ENCODE measurements around the gene RAB33A.

The RAB33A gene

GRCh38 chrX:130171446-130172126 lies at the start of gene RAB33A:
RAB33A (plus strand) TSS chrX:130171962; CDS start chrX:130172063, 101 bp downstream.
- DNase-seq, result peak; percentile 17 to 54

- DNase-seq, result no peak
Measured at GRCh38 chrX:130124577-130124976, 47.2 kb upstream of the RAB33A start.

- no peak for DNase-seq
Measured at GRCh38 chrX:130125091-130125874, 46.5 kb upstream of the RAB33A start.

- no peak for DNase-seq
Measured at GRCh38 chrX:130130990-130131389, 40.8 kb upstream of the RAB33A start.

- no peak for DNase-seq
Measured at GRCh38 chrX:130136496-130136895, 35.3 kb upstream of the RAB33A start.

- DNase-seq, result no peak
Measured at GRCh38 chrX:130136961-130137360, 34.8 kb upstream of the RAB33A start.

- DNase-seq, result no peak
Measured at GRCh38 chrX:130139474-130140201, 32.1 kb upstream of the RAB33A start.

- no peak for DNase-seq
Measured at GRCh38 chrX:130144509-130144908, 27.3 kb upstream of the RAB33A start.

- DNase-seq, result no peak
Measured at GRCh38 chrX:130145123-130145522, 26.6 kb upstream of the RAB33A start.

GRCh38 chrX:130147631-130148030 lies 24.1 kb upstream of the RAB33A start:
- DNase-seq, result no peak

GRCh38 chrX:130155564-130155963 lies 16.2 kb upstream of the RAB33A start:
- no peak for DNase-seq

GRCh38 chrX:130158311-130158710 lies 13.5 kb upstream of the RAB33A start:
- DNase-seq, result no peak

GRCh38 chrX:130159776-130160175 lies 12.0 kb upstream of the RAB33A start:
- no peak for DNase-seq

GRCh38 chrX:130162094-130162735 lies 9.5 kb upstream of the RAB33A start:
- no peak for DNase-seq

GRCh38 chrX:130163398-130163797 lies 8.4 kb upstream of the RAB33A start:
- DNase-seq, result no peak

GRCh38 chrX:130165181-130165702 lies 6.5 kb upstream of the RAB33A start:
- no peak for DNase-seq

- DNase-seq, result peak; percentile 94 to 96
Measured at GRCh38 chrX:130165703-130166502, 5.9 kb upstream of the RAB33A start, which contains the start of gene AIFM1. AIFM1 (minus strand) TSS chrX:130165841; CDS start chrX:130165656, 185 bp downstream.

- DNase-seq, result no peak
Measured at GRCh38 chrX:130166503-130166777, 5.3 kb upstream of the RAB33A start.

- no peak for DNase-seq
Measured at GRCh38 chrX:130167040-130167439, 4.7 kb upstream of the RAB33A start.

- peak; percentile 78 to 89 for DNase-seq
Measured at GRCh38 chrX:130170752-130171445, 863 bp upstream of the RAB33A start.

GRCh38 chrX:130172127-130172845 lies 524 bp downstream of the RAB33A start:
- DNase-seq, result peak; percentile 14 to 44
